Measurements from ENCODE around the gene RPS6KA5. TPM values are rescaled to one million over a fixed set of nuclear protein-coding genes. Genes with fewer than 3 reads are reported as not detected.

RPS6KA5 gene
- total RNA-seq, 1 donor from 2014 or later, result 8.0 TPM

- intact Hi-C loops (cut with DNase I), result no loop called here
- H3K4me1 ChIP-seq, result peaks cover 7% of the 10 kb centered on the region
- H3K36me3 ChIP-seq, result no peaks in the 10 kb centered on the region
- no peaks in the 10 kb centered on the region for H3K27me3 ChIP-seq
- H3K9me3 ChIP-seq, result no peaks in the 10 kb centered on the region
- no peak for ATAC-seq
- TF ChIP-seq CTCF (IDR thresholded peaks at IDR 0.05), result no peak
- no peak for DNase-seq
- no peak overlapping the region for H3K4me3 ChIP-seq
- H3K27ac ChIP-seq, result no peak overlapping the region
Observed at GRCh38 chr14:90813442-90813841, 247.0 kb downstream of the RPS6KA5 start.

GRCh38 chr14:90812109-90812508 lies 248.3 kb downstream of the RPS6KA5 start:
- peaks cover 7% of the 10 kb centered on the region for H3K4me1 ChIP-seq
- H3K27ac ChIP-seq, result no peak overlapping the region
- DNase-seq (no peak), ATAC-seq (no peak)
- H3K9me3 ChIP-seq, result no peaks in the 10 kb centered on the region
- H3K36me3 ChIP-seq, result no peaks in the 10 kb centered on the region
- H3K27me3 ChIP-seq, result no peaks in the 10 kb centered on the region
- intact Hi-C loops (cut with DNase I), result no loop called here
- no peak for TF ChIP-seq CTCF (IDR thresholded peaks at IDR 0.05)
- no peak overlapping the region for H3K4me3 ChIP-seq

- intact Hi-C loops (cut with DNase I), result no loop called here
- H3K9me3 ChIP-seq, result no peaks in the 10 kb centered on the region
- no peak for DNase-seq
- H3K27me3 ChIP-seq, result no peaks in the 10 kb centered on the region
- ATAC-seq, result no peak
- H3K36me3 ChIP-seq, result no peaks in the 10 kb centered on the region
- TF ChIP-seq CTCF (IDR thresholded peaks at IDR 0.05), result no peak
- H3K27ac ChIP-seq, result no peak overlapping the region
- no peak overlapping the region for H3K4me3 ChIP-seq
- peaks cover 7% of the 10 kb centered on the region for H3K4me1 ChIP-seq
Observed at GRCh38 chr14:90811641-90812040, 248.8 kb downstream of the RPS6KA5 start.

GRCh38 chr14:90810806-90811205 lies 249.6 kb downstream of the RPS6KA5 start:
- ATAC-seq (no peak), DNase-seq (no peak)
- TF ChIP-seq CTCF (IDR thresholded peaks at IDR 0.05), result no peak
- no peaks in the 10 kb centered on the region for H3K27me3 ChIP-seq
- no peaks in the 10 kb centered on the region for H3K9me3 ChIP-seq
- no peak overlapping the region for H3K4me3 ChIP-seq
- H3K36me3 ChIP-seq, result no peaks in the 10 kb centered on the region
- H3K4me1 ChIP-seq, result peaks cover 13% of the 10 kb centered on the region
- no peak overlapping the region for H3K27ac ChIP-seq
- intact Hi-C loops (cut with DNase I), result no loop called here

GRCh38 chr14:90809530-90810312 lies 250.7 kb downstream of the RPS6KA5 start:
- Histone ChIP-seq H3K27ac (no peak overlapping the region), H3K4me3 (no peak overlapping the region), H3K9me3 (no peaks in the 10 kb centered on the region), H3K36me3 (no peaks in the 10 kb centered on the region), H3K27me3 (no peaks in the 10 kb centered on the region), H3K4me1 (peaks cover 12% of the 10 kb centered on the region)
- ATAC-seq (no peak), DNase-seq (no peak)
- no peak for TF ChIP-seq CTCF (IDR thresholded peaks at IDR 0.05)
- intact Hi-C loops (cut with DNase I), result no loop called here
